ENCODE results near the gene L1CAM.

Gene L1CAM

GRCh38 chrX:153813161-153813560, 72.8 kb downstream of the L1CAM start:
- no peak overlapping the region for H3K4me3 ChIP-seq (ENCODE audit: low read depth, low read length)
- TF ChIP-seq CTCF (conservative IDR thresholded peaks at IDR 0.05; ENCODE audit: low read depth, low read length): no peak
- no peak for DNase-seq (ENCODE audit: low read depth)

GRCh38 chrX:153812220-153812619, 73.8 kb downstream of the L1CAM start:
- no peak for DNase-seq (ENCODE audit: low read depth)
- no peak for TF ChIP-seq CTCF (conservative IDR thresholded peaks at IDR 0.05; ENCODE audit: low read depth, low read length)
- H3K4me3 ChIP-seq (ENCODE audit: low read depth, low read length): no peak overlapping the region
